Measurements from ENCODE around the gene FSTL4.

Gene FSTL4

GRCh38 chr5:133205649-133206048, 406.7 kb downstream of the FSTL4 start:
- Histone ChIP-seq H2AFZ (ENCODE audit: low read depth, low read length) (no peak overlapping the region), H3K9ac (ENCODE audit: low read depth, low read length) (no peak overlapping the region), H4K20me1 (ENCODE audit: insufficient read depth, low read length) (no peaks in the 10 kb centered on the region), H3K79me2 (ENCODE audit: insufficient read depth, low read length) (no peaks in the 10 kb centered on the region), H3K4me1 (ENCODE audit: insufficient read depth, low read length) (no peaks in the 10 kb centered on the region), H3K4me3 (ENCODE audit: low read depth in 1 of 2, low read length in 2 of 2) (no peak overlapping the region), H3K36me3 (ENCODE audit: insufficient read depth, low read length) (no peaks in the 10 kb centered on the region), H3K9me3 (ENCODE audit: insufficient read depth, low read length, severe bottlenecking) (peaks cover 2% of the 10 kb centered on the region), H3K27me3 (ENCODE audit: insufficient read depth, low read length, poor library complexity) (no peaks in the 10 kb centered on the region), H3K27ac (ENCODE audit: low read length) (no peak overlapping the region), H3K4me2 (ENCODE audit: insufficient read depth, low read length) (no peak overlapping the region)
- TF ChIP-seq EZH2 (IDR thresholded peaks at IDR 0.05; ENCODE audit: borderline replicate concordance, low read depth, low read length, severe bottlenecking) (no peak), CTCF (IDR thresholded peaks at IDR 0.05; ENCODE audit: borderline replicate concordance, extremely low read depth, low read length, poor library complexity, severe bottlenecking) (no peak)
- ATAC-seq (ENCODE audit: insufficient read depth, low read depth) (no peak), DNase-seq (no peak)

GRCh38 chr5:133205204-133205603, 407.1 kb downstream of the FSTL4 start:
- Histone ChIP-seq H3K36me3 (ENCODE audit: insufficient read depth, low read length) (no peaks in the 10 kb centered on the region), H3K27ac (ENCODE audit: low read length) (no peak overlapping the region), H3K79me2 (ENCODE audit: insufficient read depth, low read length) (no peaks in the 10 kb centered on the region), H3K4me2 (ENCODE audit: insufficient read depth, low read length) (no peak overlapping the region), H3K9me3 (ENCODE audit: insufficient read depth, low read length, severe bottlenecking) (peaks cover 2% of the 10 kb centered on the region), H3K9ac (ENCODE audit: low read depth, low read length) (no peak overlapping the region), H3K4me1 (ENCODE audit: insufficient read depth, low read length) (no peaks in the 10 kb centered on the region), H3K27me3 (ENCODE audit: insufficient read depth, low read length, poor library complexity) (no peaks in the 10 kb centered on the region), H3K4me3 (ENCODE audit: low read depth in 1 of 2, low read length in 2 of 2) (no peak overlapping the region), H2AFZ (ENCODE audit: low read depth, low read length) (no peak overlapping the region), H4K20me1 (ENCODE audit: insufficient read depth, low read length) (no peaks in the 10 kb centered on the region)
- TF ChIP-seq CTCF (IDR thresholded peaks at IDR 0.05; ENCODE audit: borderline replicate concordance, extremely low read depth, low read length, poor library complexity, severe bottlenecking) (no peak), EZH2 (IDR thresholded peaks at IDR 0.05; ENCODE audit: borderline replicate concordance, low read depth, low read length, severe bottlenecking) (no peak)
- no peak for ATAC-seq (ENCODE audit: insufficient read depth, low read depth)
- DNase-seq, result no peak

- DNase-seq, result no peak
Measured at GRCh38 chr5:133203317-133204305, 408.7 kb downstream of the FSTL4 start.

More at GRCh38 chr5:133203317-133204305, 408.7 kb downstream of the FSTL4 start:
- Histone ChIP-seq H3K79me2 (ENCODE audit: insufficient read depth, low read length) (no peaks in the 10 kb centered on the region), H3K4me3 (ENCODE audit: low read depth in 1 of 2, low read length in 2 of 2) (no peak overlapping the region), H2AFZ (ENCODE audit: low read depth, low read length) (no peak overlapping the region), H3K9me3 (ENCODE audit: insufficient read depth, low read length, severe bottlenecking) (peaks cover 2% of the 10 kb centered on the region), H4K20me1 (ENCODE audit: insufficient read depth, low read length) (no peaks in the 10 kb centered on the region), H3K27me3 (ENCODE audit: insufficient read depth, low read length, poor library complexity) (no peaks in the 10 kb centered on the region), H3K4me1 (ENCODE audit: insufficient read depth, low read length) (no peaks in the 10 kb centered on the region), H3K36me3 (ENCODE audit: insufficient read depth, low read length) (no peaks in the 10 kb centered on the region), H3K27ac (ENCODE audit: low read length) (no peak overlapping the region), H3K9ac (ENCODE audit: low read depth, low read length) (no peak overlapping the region), H3K4me2 (ENCODE audit: insufficient read depth, low read length) (no peak overlapping the region)
- no peak for ATAC-seq (ENCODE audit: insufficient read depth, low read depth)
- no peak for TF ChIP-seq EZH2 (IDR thresholded peaks at IDR 0.05; ENCODE audit: borderline replicate concordance, low read depth, low read length, severe bottlenecking)
- TF ChIP-seq CTCF (IDR thresholded peaks at IDR 0.05; ENCODE audit: borderline replicate concordance, extremely low read depth, low read length, poor library complexity, severe bottlenecking), result no peak
